Stimulated activated CD4-positive, alpha-beta T cell treated with anti-CD3 and anti-CD28 coated beads, Interleukin-2, amount 100 ng/mL, for 48 hours (primary cell): ENCODE results near the gene CRAMP1.

ENCODE experiments used
- DNase-seq, 2 donors: peaks; one replicate each; pipeline ENCODE4 v3.0.0-alpha.2; 2020

Gene CRAMP1

DNA sequence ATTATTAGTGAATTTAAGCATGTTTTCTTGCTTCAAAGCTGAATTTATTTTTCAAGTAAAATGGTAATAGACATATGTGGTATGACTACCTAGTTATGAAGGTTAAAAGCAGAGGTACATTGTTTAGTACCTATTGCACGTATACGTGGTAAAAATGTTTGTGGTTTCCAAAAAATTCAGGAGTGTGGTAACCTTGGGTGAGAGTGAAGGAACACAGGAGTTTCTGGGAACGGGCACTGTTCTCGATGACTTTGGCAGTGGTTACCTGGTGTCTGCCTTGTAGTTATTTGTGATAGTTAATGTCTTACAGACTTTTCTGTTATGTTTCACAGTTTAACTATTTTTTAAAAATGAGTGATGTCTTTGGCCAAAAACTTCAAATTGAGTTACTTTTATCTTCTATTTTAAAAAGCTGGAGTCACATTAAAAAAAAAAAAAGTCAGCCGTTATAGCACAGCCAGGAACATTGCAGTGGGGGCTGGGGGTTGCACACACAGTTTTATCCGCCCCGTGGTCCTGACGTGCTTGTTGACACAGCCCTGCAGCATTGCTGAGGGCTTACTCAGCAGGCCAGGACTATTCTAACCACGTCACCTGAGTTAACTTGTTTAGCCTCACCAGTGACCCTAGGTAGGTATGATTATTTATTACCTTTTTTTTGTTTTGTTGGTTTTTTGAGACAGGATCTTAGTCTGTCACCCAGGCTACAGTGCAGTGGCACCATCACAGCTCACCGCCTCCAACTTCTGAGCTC is 76.8 kb downstream of the CRAMP1 start:
- DNase-seq = no peak

DNA sequence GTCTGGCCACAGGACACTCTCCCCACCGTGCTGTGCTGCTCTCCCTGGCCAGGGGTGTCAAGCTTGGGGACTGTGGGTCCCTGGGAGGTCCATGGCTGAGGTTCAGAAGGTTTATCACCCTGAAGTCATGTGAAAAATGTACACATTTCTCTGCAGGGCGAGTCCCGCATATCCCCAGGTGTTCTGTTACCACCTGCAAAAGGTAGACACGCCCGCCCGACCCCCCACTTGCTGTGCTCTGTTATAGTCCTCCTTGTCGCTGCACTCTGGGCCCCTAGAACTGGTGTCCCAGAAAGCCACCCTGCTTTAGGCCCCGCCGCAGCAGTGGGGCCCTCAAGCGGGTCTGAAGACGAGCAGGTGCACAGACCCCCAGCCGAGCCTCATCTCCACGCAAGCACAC is 77.7 kb downstream of the CRAMP1 start:
- no peak for DNase-seq

DNA sequence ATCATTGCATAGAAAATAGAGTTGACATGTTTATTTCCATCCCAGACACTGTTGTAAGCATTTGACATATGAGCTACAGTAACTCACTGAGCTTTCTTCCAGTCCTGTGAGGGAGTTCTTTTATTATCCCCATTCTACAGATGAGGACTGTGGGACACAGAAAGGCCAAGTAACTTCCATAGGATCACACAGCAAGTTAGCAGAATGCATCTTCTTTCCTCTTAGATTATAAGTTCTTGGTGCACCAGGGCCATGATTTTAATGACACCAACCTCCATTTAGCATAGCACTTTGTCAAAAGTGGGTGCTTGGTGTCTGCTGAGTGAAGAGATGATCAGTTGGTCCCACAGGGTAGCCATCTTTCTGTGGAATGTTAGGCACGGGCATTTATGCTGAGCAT is 78.7 kb downstream of the CRAMP1 start:
- DNase-seq = no peak

DNA sequence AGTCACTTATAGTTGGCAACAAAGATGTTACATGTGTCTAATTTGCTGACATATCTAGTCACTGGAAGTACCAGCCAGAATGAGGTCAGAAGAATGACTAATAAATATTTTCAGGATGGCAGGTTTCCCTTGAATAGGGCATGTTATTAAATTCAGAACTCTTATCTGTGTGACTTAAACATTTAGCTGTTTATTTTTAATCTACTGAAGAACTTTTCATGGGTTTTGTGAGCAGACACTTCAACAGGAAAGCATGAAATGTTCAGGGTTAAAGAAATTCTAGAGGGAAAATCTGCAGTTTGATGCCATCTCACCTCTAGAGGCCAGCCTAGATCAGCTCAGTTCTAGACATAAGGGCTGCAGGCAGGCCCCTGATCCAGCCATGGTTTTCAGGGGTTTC is 79.1 kb downstream of the CRAMP1 start:
- DNase-seq = no peak

DNA sequence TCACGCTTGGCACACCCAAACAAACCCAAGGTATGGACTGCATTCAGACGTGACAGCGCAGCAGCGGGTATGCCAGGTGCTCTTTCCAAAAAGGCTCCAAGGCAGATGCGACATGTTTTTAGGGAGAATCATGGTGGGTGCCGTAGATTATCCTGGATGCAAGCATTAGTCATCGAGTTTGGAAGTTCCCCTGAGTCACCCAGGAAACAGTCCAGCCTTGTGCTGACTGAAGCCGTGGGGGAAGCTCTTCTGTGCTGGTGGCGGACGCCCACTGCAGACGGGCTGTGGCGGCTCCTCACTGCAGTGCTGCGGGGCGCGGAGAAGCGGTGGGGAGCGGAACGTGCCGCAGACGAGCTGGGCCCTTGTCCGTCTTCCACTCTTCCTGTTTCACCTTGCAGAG is 79.8 kb downstream of the CRAMP1 start:
- no peak for DNase-seq

DNA sequence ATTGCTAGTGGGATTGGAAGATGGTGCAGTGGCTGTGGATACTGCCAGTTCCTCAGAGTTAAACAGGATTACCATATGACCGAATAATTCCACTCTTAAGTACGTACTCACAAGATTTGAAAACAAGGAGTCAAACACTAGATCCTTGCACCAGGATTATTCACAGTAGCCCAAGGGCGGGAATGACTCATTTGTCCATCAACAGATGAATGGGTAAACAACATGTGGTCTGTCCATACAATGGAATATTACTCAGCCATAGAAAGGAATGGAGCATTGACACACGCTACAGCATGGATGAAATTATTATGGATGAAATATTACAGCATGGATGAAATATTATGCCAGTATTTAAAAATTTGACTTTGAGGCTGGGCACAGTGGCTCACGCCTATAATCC is 84.7 kb downstream of the CRAMP1 start:
- DNase-seq = no peak

DNA sequence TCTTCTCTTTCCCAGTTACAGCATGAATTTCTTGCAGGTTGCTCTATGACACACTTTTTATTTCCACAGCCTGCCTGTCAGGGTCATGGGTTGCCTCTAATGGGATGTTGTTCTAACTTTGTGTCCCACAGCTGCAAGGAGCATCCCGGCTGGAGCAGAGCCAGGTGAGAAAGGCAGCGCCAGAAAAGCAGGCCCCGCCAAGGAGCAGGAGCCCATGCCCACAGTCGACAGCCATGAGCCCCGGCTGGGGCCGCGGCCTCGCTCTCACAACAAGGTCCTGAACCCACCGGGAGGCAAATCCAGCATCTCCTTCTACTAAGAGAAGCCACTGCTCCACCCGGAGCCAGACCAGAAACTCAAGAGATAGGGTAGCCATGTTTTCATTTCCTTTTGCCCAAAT is 86.5 kb downstream of the CRAMP1 start:
- DNase-seq = no peak

DNA sequence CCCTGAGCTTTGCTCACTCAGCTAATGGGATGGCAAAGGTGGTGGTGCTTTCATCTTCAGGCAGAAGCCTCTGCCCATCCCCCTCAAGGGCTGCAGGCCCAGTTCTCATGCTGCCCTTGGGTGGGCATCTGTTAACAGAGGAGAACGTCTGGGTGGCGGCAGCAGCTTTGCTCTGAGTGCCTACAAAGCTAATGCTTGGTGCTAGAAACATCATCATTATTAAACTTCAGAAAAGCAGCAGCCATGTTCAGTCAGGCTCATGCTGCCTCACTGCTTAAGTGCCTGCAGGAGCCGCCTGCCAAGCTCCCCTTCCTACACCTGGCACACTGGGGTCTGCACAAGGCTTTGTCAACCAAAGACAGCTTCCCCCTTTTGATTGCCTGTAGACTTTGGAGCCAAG is 88.1 kb downstream of the CRAMP1 start:
- DNase-seq = no peak

DNA sequence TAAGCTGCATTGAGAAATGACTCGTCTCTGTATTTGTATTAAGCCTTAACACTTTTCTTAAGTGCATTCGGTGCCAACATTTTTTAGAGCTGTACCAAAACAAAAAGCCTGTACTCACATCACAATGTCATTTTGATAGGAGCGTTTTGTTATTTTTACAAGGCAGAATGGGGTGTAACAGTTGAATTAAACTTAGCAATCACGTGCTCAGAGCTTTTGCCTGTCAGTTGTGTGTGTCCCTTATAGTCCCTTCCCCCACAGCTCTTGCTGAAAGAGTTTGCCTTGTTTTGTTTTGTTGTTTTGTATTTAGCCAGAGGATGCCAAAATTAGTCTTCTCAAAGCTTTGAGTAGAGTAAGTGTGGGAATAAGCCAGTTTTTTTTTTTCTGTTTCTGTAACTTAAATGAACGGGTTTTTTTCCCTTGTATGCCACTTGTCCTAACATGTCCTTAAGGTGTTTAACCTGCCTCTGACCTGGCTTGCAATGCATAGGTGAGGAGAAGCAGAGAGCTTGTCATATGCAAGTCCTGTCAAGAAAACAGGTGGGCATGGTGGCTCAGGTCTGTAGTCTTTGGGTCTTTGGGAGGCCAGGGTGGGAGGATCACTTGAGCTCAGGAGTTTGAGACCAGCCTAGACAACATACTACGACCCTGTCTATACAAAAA is 89.2 kb downstream of the CRAMP1 start:
- no peak for DNase-seq

DNA sequence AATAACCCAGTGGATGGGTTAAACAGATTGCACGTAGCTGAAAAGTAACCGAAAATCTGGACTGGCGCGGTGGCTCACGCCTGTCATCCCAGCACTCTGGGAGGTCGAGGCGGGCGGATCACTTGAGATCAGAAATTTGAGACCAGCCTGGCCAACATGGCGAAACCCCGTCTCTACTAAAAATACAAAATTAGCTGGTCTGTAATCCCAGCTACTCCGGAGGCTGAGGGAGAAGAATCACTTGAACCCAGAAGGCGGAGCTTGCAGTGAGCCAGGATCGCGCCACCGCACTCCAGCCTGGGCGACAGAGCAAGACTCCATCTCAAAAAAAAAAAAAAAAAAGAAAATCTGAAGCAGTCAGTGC is 93.1 kb downstream of the CRAMP1 start:
- peak in 1 of 2 donors; percentile 31 for DNase-seq

DNA sequence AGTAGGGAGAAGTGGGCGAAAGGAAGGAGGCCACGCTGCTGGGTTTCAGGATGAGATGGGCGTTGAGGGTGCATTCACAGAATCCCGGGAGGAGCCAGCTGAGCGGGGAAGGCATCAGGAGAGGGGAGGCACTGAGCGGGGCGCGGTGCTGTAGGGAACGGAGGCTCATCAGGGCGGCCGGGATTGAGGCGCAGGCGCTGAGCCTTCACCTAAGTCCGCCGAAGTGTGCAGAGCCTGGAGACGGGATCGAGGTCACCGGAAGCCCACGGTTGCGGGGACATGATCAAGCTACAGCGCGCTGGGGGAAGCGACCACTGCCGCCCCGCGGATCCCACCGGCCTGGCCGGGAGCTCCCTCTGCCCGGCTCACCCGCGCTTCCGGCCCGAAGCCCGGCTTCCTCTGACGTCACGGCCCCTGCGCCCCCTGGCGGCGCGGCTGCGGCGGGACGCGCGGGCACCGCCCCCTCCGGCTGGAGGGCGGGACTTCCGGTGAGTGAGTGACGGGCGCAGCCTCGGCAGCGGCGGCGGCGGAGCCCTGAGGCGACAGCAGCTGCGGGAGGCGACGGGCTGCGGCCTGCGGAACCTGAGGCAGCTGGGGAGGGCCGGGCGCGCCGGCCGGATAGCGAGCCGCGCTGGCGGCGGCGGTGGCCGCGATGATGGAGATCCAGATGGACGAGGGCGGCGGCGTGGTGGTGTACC is 93.7 kb downstream of the CRAMP1 start, which contains the start of gene MAPK8IP3:
TSS of gene MAPK8IP3 (plus strand) at position 508 of the 698 bp plus-strand sequence. CDS start at position 653, 145 bp downstream.
- peak; percentile 95 to 99 for DNase-seq

DNA sequence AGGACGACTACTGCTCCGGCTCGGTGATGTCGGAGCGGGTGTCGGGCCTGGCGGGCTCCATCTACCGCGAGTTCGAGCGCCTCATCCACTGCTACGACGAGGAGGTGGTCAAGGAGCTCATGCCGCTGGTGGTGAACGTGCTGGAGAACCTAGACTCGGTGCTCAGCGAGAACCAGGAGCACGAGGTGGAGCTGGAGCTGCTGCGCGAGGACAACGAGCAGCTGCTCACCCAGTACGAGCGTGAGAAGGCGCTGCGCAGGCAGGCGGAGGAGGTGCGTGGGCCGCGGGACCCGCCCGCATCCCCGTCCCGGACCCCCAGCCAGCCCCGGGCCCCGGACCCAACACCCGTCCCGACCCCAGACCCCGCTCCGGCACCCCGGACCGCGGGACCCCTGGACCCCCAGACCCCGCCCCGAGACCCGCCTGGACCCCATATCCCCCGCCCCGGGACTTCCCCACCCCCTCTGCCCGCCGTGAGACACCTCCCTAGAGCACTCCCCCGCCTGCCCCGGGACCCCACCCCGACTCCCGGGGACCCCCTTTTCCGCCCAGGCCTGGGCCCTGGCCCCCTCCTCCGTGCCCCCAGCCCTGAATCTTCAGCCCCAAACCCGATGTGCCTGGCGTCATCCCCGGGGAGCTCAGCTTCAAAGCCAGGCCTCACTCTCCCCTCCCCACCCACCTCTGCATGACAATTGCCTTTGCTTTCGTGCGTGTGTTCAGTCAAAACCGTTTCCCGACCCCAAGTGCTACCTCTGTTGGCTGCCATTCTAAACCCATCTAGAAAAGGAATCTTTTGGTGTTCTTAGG is 94.4 kb downstream of the CRAMP1 start:
- DNase-seq = peak; percentile 29

DNA sequence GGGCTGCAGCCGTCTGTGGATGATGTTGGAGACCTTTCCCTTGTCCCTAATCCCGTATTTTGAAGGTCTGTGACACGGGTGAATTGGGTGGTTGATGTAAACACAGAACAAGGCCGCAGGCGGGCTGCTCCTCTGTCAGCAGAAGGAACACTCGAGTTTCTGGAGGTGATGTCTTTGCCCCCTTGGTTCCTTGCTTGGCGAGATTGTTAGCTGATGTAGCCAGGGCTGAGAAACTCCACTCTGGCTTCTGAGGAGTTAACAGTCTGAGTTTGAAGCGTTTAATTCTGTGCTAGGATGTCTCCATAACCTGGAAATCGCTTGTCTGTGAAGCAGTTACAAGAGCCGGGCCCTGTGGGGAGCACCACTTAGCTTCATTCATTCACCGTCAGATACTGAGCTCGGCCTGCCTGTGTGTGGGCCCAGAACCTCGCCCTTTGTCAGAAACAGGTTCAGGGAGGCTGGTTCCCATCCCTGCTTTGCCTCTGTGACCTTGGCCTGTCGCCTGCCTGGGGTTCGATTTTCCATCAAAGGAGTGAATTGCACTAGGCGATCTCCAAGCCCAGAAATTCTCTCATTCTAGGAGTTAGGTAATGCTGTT is 95.1 kb downstream of the CRAMP1 start:
- DNase-seq = no peak

DNA sequence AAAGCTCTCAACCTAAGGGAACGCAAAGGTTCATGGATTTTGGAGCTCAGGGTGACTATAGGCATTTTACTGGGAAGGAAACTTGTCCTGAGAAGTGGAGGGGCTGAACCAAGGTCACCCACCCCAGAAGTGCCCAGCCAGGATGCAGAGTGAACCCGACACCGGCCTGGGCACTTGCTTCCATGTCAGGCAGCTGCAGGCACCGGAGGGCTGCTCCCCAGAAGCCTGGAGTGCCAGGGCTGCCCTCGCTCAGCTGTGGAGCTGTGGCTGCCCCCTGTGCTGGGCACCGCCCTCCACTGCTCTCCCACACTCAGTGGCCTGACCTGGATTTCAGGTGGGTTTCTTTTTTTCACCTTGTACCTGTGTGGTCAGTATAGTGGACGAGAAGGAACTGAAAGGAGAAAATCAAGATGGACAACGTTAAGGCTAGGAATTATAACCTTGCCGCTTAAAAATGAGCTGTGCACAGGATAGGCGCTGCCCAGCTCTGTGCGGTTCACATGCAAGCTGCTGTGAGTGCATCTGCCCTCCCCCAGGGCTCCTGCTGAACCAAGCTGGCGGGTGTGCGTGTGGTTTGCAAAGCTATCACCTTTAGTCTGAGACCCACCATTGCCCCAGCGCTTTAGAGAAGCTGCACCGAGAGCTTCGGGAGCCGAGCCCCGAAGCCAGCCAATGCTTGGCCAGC is 96.1 kb downstream of the CRAMP1 start:
- no peak for DNase-seq

DNA sequence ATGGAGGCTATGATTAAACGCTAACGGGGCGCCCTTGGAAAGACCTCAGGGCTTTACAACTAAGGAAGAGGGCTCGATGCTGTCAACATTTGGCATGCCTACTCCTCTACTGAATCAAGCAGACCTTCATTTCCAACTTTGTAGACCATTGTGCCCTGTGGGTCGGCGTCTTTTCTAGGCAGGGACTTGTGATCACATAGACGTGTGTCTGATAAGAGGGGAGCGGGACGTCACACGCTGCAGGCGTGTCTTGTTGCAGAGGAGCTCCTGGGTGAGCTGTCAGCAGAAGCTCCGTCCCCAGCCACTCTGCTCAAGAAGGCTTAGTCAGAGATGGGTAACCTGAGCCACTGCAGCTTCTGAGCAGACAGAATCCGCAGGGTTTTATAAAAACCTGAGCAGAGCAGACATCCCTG is 96.6 kb downstream of the CRAMP1 start:
- DNase-seq = no peak

DNA sequence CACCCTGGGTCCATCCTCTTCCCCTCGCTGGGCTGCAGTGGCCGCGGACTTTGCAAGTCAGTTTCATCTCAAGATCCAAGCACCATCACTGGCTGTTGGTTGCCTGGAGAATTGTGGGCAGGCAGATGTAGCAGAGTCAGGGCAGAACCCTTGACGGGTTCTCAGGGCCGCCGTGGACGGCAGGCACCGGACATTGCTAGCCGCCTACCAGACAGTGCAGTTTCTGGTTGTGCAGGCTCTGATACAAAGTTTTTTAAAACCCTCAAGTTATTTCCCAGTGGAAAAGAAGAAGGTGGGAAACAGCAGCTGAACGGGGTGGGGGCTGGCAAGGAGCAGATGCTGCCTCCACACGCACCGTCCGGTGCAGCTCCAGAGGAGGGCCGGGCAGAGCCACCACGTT is 97.2 kb downstream of the CRAMP1 start:
- DNase-seq = no peak

DNA sequence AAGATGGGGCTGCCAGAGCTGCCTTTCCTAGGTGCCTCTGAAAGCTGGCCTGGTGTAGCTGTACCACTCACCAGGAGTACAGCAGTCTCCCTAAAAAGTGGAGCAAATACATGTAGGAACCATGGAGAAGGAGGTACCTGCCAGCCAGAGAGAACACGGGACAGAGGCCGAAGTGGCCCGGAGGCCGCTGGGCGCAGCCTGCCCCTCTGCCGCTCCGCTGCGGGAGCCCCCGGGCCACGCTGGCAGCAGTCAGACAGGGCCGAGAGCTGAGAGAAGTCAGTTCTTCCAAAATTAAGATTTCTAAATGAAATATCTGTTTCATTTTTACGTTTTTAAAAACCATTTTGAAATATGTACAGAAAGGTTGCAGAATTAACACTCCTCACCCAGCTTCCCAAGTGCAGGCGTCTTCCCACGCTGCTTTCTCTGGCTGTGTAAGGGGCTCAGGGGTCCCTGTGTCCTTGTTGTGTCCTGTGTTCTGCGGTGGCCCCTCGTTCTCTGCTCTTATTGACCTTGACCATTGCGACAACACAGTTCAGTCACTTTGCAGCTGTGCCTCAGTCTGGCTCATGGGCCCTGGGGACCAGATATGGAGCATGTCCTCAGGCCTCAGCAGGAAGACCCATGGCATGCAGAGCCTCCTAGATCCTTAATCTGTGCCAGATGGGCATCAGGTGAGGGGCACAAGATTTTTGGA is 98.8 kb downstream of the CRAMP1 start:
- no peak for DNase-seq

DNA sequence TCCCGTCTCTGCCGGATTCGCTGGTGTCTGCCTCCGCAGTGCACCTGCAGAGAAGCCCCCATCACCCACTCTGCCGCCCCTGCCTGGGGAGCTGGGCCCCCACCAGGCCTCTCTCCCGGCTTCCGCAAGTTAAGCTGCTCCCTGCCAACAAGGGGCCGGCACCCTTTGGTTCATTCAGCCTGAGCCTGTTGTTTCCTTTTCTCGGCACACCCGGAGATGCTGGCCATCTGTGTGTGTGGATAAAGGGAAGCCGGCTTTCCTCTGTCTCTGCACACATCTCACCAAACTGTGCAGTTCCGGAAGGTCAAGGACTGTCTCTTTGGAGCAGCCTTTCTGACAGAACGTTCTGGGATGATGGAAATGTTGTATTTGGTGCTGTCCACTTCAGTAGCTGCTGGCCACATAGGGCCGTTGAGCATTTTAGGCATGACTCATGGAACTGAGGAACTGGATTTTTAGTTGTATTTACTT is 100.7 kb downstream of the CRAMP1 start:
- DNase-seq = no peak

DNA sequence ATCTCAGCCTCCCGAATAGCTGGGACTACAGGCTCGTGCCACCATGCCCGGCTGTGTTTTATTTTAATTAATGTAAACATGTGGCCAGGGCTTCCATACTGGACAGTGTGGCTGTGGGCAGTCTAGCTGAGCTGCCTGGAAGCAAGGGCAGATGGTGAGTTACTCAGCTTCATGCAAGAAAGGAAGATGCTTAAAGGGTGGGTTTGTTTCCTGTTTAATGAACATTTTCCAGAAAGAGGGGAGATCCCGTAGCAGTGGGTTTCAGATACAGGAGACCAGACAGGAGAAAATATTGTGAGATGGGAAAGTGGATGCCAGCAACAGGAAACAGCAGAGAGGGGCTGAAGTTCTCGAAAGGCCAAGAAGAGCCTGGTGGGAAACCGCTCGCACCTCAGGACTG is 101.2 kb downstream of the CRAMP1 start:
- no peak for DNase-seq

DNA sequence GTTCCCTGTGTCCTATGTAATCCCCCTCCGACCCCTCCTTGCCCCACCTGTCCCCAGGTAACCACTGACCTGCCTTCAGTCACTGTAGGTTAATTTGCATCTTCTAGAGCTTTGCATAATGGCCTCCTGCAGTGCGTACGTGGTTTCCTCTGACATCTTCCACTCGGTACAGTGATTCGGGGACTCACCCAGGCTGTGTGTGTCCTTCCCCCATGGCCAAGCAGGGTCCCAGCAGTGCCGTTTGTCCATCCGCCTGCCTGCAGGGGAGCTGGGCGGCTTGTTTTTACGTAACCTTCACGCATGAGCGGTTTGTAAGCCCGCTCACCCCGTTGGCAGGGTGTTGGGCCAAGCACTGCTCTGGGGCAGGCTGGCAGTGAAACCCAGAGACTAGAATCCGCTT is 101.8 kb downstream of the CRAMP1 start:
- no peak for DNase-seq

DNA sequence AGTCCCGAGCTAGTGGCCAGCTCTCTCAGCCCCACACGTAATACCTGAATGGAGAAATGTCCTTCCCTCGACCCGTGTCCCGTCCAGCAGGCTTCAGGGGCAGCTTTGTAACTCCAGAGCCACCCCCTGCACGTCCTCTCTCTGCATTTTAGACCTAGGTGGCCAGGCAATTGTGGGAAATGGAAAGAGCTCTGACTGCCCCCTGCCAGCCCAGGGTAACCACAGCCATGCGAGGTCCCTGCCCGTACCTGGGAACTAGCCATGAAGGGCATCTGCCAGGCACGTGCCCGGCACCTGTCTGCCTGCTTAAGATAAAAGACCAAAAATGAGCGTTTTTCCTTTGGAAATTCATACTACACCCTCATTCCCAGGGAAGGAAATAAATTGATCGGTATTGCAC is 103.1 kb downstream of the CRAMP1 start:
- no peak for DNase-seq
